CD4-positive, alpha-beta T cell treated with Interleukin-4 for 1 hour (primary cell): Measurements from ENCODE around the gene NCK2.

ENCODE experiments used
- DNase-seq, 2 donors: peaks; one replicate each; pipeline ENCODE4 v3.0.0-alpha.2; 2020 to 2022

The NCK2 gene

GRCh38 chr2:105744909-105745853, at the start of gene NCK2:
Gene NCK2 (plus strand): TSS chr2:105744912. CDS start chr2:105855064, 110,152 bp downstream.
- DNase-seq, result no peak

- DNase-seq, result no peak
Measured at GRCh38 chr2:105697781-105698449, 46.8 kb upstream of the NCK2 start.

GRCh38 chr2:105698820-105699219, 45.9 kb upstream of the NCK2 start:
- DNase-seq, result no peak

- DNase-seq, result no peak
Measured at GRCh38 chr2:105701042-105701441, 43.7 kb upstream of the NCK2 start.

- DNase-seq, result no peak
Measured at GRCh38 chr2:105708697-105709096, 36.0 kb upstream of the NCK2 start.

- DNase-seq, result no peak
Measured at GRCh38 chr2:105711394-105711793, 33.3 kb upstream of the NCK2 start.

- DNase-seq, result no peak
Measured at GRCh38 chr2:105712166-105712915, 32.4 kb upstream of the NCK2 start.

GRCh38 chr2:105712981-105713596, 31.6 kb upstream of the NCK2 start:
- no peak for DNase-seq

- DNase-seq, result no peak
Measured at GRCh38 chr2:105714141-105714540, 30.6 kb upstream of the NCK2 start.

- DNase-seq, result no peak
Measured at GRCh38 chr2:105718846-105719481, 25.7 kb upstream of the NCK2 start.

- no peak for DNase-seq
Measured at GRCh38 chr2:105721991-105722511, 22.7 kb upstream of the NCK2 start.

GRCh38 chr2:105722726-105723297, 21.9 kb upstream of the NCK2 start:
- DNase-seq, result no peak

- DNase-seq, result no peak
Measured at GRCh38 chr2:105723431-105723830, 21.3 kb upstream of the NCK2 start.

- DNase-seq, result no peak
Measured at GRCh38 chr2:105725388-105725787, 19.3 kb upstream of the NCK2 start.

- DNase-seq, result no peak
Measured at GRCh38 chr2:105730170-105730569, 14.5 kb upstream of the NCK2 start.

GRCh38 chr2:105731511-105731910, 13.2 kb upstream of the NCK2 start:
- DNase-seq, result no peak

- no peak for DNase-seq
Measured at GRCh38 chr2:105732101-105732500, 12.6 kb upstream of the NCK2 start.

GRCh38 chr2:105732955-105733607, 11.6 kb upstream of the NCK2 start:
- no peak for DNase-seq

GRCh38 chr2:105733875-105734274, 10.8 kb upstream of the NCK2 start:
- no peak for DNase-seq

- no peak for DNase-seq
Measured at GRCh38 chr2:105734762-105735538, 9.8 kb upstream of the NCK2 start.
